Measurements from ENCODE around the gene MMP24OS.
"Not testable (repeated sequence)": the region's sequence is repeated elsewhere in the genome, so short reads cannot be mapped to it uniquely, and the experiment has no call there.

MMP24OS gene

DNA sequence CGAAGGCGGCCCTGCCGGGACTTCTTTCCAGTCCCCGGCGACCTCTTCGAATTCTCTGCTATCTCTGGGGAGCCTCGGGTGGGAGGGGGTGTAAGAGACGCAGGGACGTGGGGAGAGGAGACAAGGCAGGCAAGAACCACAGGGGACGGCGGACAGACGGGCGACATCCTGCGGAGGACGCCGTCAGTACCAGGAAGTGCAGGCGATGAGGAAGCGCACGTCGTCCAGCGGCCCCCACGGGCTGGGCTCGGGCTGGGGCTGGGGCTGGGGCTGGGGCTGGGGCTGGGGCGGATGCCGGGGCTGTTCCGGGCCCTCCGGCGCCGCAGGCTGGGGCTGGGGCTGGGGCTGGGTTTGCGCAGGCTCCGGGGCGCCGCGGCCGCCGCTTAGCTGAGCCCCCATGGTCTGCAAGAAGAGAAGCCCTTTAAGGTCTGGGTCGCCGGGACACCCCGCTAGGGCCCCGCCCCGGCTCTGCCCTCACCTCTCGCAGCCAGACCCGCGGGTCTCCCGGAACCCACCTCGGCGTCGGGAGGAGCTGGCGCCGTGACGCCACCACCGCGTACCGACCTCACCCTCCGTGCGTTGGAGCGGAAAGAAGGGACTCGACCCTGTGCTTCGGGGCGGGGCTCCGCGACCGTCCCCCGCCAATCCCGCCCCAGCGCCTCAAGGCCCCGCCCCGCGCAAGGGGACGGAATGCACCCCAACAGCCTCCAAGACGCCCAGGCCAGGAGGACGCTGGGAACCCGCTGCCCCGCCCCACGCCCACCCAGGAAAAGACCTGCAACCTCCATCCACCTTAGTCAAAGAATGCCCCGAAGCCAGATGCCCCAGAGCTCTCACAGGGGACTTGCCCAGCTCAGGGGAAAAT is at the start of gene MMP24OS:
MMP24OS (minus strand) TSS at position 592 of the 865 bp plus-strand sequence; CDS start at position 399, 193 bp downstream.
- in situ Hi-C loops (cut with MboI; ENCODE audit: low sequenced_read_pairs): no loop called here

DNA sequence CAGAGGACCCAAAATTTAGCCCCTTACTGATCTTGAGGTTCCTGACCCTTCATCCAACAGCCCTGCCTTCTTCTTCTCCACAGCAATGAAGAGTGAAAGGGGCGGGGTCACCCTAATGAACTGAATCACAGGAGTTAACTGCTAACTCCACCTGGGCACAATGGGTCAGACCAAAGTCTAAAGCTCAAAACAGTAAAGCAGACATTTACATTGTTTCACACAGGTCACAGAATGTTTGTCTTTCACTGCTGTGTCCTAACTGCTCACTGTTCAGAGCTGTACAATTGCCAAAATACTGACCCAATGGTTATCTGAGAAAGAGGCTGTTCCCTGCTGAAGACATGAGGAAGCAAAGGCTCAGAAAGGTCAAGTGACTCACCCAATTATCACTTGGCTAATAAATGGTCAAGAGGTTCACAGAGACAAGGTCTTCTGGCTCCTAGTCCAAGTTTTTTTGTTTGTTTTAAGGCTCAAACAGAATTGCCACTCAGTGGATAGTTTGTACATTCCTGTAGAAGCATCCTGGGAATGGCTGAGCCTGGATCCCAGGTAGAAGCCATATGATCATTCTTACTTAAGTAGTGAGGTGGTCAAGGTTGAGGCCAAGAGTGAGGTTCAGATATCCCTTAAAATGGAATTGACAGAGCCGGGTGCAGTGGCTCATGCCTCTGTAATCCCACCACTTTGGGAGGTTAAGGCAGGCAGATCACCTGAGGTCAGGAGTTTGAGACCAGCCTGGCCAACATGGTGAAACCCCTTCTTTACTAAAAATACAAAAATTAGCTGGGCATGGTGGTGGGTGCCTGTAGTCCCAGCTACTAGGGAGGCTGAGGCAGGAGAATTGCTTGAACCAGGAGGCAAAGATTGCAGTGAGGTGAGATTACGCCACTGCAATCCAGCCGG is 49.4 kb upstream of the MMP24OS start:
- in situ Hi-C loops (cut with MboI; ENCODE audit: low sequenced_read_pairs): no loop called here

DNA sequence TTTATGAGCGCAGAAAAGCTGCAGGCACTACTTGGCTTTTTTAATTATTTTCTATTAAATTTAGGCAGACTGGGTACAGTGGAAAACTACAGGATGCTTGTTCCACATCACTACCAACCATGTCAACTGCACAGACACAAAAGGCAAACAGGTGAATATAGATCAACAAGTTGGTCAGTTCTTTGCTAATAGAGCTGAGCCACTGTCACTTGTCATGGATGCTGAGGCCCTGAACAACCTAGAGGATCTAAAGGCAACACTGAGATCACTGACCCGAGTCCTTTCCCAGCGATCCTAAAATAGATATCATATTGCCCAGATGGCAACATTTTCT is 48.8 kb upstream of the MMP24OS start:
- in situ Hi-C loops (cut with MboI; ENCODE audit: low sequenced_read_pairs): no loop called here

DNA sequence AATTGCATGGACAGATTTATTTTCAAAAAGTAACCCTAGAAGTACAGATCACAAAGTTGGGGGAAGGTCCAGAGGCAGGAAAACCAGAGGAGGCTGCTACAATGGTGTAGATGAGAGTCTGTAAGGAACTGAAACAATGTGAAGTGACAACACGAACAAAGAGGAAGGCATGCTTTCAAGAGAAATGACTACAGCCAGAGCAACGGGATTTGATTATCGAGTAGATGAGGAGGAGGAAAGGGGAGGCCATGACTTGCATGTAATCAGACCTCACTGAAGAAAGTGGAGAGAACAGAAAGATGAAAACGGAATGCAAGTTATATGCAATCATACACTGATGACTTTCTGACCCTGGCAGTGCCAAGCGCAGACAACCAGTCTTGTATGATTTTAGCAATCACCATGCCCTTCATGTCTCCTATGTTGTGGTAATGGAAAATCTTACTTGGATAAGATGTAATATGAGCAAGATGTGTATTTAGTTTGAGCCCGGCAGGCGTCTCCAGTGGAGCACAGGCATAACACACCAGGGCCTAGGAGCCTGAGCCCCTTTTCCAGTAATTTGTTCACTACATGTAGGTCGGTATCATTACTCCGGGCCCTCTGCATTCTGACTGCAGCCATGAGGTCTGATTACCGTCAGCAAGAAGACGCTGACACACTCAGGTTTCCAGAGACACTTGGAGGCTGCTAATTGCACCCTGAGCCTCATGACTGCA is 48.3 kb upstream of the MMP24OS start:
- in situ Hi-C loops (cut with MboI; ENCODE audit: low sequenced_read_pairs): no loop called here

DNA sequence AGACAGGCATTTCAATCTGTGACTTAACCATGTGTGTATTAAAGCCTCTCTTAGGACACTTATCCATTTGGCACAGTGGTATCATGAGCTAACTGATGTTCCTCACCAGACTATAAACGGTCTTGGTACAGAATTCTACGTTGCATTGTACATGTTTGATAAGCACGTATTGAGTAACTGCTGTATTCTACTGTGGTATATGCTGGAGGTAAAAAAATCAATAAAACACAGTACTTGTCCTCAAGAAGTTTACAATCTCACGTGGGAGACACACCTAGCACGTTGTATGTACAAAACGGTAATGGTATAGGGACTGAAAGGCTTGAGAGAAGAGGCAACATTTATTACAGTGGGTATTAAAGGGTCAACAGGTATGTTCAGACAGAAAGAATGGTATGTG is 47.5 kb upstream of the MMP24OS start:
- in situ Hi-C loops (cut with MboI; ENCODE audit: low sequenced_read_pairs): no loop called here

DNA sequence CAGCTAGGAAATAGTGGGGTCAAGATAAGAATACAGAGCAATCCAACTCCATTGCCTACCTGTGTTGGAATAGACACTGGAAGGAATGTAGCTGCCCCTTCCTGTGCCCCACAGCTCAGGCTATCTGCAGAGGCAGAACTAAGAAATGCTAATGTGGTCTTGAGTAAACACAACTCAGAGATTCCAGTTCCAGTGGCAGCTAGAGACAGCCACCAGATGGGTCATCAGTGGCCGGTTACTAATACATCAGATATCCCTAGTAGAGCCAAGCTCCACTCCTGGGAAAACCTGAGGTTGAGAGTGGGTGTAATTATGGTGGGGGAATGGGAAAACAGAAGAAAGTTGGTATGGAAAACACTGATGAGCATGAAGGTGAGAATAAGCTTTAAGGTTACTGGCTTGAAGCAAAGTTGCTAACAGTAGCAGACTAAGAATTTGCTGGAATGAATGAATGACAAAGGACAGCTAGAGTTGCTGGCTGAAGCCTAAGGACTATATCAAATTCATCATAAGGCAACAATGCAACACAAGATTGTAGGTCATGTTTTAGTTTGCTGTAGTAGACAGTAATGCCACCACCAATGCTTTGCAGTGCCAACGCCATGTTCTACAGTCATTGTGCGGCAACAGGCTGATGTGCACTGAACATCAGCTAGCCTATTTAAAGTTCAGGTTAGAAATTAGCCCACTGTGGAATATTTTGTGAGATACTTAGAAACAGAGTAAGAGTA is 42.6 kb upstream of the MMP24OS start:
- in situ Hi-C loops (cut with MboI; ENCODE audit: low sequenced_read_pairs): no loop called here

DNA sequence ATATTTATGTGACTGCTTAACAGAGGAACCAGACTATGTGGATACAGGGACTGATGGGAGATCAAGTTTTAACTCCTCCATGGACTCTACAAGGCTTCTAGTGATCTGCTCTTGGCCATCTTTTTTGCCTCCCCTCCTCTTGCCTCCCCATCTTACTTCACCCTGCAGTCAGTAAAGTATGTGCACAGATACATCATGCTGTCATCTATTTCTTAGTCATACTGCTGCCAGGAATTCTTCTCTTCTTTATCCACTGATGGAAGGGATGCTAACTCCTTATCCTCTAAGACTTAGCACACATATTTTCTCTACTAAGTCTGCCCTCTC is 41.9 kb upstream of the MMP24OS start:
- in situ Hi-C loops (cut with MboI; ENCODE audit: low sequenced_read_pairs): no loop called here

DNA sequence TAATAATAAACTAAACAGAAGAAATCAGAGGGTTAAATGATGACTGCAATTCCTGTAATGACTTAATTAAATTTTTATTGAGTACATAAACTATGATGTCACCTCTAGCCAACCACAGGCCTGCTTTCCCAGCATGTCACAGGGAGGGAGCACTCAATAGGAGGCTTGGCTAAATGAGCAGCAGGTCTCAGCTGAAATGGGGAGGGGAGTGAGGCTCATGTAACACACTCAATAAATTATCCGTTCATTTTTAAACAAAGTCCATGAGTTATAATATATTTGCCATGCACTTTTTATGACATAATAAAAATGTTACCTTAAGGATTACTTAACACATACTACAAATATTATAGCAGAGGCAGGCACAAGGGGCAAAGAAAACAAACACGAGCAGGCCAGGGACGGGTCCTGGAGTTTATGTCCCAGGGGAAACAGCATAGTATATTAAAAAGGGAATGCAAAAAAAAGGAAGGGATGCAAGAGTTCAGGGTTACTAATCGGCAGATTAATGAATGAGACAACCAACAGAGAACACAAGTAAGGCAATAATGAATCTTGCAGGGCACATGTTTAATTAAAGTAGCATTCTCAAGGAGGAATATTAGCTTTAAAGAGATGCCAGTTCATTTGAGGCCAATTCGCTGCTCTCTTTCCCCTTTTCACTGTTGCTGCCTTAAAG is 41.4 kb upstream of the MMP24OS start:
- in situ Hi-C loops (cut with MboI; ENCODE audit: low sequenced_read_pairs): no loop called here

DNA sequence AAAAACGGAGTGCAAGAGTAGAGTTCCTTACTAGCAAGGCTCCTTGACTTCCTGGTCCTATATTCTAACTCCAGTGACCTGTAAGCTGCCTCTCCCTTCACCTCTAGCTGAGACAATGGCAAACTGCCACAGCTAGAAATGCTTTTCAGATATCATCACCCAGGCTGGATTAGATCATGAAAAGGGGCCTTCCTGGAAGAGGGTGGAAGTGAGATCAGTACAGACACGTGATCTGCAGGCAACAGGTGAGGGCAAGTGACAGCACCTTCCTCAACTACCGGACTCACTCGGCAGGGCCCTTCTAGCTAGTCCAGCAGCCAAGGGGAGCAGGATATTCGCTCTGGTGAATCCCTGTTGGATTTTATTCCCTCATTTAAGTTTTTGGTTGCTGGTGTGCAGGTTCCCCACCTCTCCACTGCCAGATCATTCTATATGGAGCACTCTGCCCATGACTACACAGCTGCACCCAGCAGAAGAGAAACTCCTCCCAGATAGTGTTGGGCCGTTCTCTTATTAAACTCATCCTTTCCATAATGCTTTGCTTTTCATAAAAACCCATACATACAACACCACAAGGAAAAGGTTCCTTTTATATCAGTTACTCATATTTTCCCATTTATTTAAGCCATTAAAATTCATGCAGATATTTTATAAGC is 40.7 kb upstream of the MMP24OS start:
- in situ Hi-C loops (cut with MboI; ENCODE audit: low sequenced_read_pairs): no loop called here

DNA sequence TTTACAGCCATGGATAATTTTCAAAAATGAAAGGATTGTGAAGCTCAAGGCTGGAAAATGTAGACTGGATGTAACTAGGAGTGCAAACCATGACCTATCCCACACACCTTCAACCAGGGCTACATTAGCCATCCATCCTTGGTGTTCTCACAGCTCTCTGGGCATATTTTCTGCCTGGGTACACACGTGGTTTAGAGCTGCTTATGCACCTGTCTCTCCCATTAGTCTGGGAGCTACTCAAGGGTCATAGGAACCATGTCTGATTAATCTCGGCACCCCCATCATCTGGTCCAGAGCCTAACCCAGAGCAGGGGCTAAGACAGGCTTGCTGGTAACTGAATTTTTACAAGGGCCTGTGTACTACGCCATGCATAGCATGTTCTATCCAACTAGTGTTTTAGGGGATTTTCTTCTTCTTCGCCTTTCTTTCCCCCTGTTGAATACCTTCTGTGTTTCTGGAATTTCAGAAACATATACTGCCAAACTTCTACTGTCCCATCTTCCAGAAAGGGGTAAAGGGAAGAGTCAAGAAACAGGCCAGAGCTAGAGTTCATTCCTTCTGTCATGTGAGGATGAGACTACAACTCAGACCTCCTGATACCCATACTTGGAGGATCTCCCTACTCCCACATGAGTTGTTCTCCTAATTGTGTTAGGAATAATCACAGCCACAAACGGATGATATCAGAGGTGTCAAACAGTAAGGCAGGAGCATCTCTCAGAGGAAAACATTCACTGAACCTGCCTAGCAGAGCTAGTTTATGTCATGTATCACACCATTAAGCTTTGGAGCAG is 39.7 kb upstream of the MMP24OS start:
- in situ Hi-C loops (cut with MboI; ENCODE audit: low sequenced_read_pairs): no loop called here

DNA sequence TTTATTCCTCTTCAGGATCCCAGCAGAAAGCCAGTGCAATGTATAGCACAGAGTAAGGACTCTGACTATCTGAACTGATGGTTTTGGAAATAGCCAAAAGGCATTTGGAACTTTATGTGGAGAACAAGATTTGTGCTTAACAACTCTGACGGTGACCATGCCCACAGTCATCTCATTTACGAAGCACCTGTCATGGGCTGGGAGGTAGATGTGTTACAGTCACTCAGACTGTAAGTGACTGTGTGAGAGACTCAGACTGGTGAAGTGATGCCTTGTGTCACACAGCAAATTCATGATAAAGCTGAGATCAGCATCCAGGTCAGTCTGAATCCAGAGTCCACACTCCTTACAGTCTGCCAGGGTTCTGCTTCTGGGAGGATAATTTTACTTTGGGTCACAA is 38.2 kb upstream of the MMP24OS start:
- in situ Hi-C loops (cut with MboI; ENCODE audit: low sequenced_read_pairs): no loop called here

DNA sequence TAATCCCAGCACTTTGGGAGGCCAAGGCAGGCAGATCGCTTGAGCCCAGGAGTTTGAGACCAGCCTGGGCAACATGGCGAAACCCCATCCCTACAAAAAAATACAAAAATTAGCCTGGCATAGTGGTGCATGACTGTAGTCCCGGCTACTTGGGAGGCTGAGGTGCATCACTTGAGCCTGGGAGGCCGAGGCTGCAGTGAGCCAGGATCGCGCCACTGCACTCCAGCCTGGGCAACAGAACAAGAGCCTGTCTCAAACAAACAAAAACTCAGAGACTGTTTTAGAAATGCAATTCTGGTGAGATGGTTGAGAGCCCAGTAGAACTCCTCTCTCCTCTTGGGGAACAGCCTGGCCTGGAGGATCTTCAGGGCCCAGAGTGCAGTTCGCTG is 37.7 kb upstream of the MMP24OS start:
- in situ Hi-C loops (cut with MboI; ENCODE audit: low sequenced_read_pairs): not testable (repeated sequence)

DNA sequence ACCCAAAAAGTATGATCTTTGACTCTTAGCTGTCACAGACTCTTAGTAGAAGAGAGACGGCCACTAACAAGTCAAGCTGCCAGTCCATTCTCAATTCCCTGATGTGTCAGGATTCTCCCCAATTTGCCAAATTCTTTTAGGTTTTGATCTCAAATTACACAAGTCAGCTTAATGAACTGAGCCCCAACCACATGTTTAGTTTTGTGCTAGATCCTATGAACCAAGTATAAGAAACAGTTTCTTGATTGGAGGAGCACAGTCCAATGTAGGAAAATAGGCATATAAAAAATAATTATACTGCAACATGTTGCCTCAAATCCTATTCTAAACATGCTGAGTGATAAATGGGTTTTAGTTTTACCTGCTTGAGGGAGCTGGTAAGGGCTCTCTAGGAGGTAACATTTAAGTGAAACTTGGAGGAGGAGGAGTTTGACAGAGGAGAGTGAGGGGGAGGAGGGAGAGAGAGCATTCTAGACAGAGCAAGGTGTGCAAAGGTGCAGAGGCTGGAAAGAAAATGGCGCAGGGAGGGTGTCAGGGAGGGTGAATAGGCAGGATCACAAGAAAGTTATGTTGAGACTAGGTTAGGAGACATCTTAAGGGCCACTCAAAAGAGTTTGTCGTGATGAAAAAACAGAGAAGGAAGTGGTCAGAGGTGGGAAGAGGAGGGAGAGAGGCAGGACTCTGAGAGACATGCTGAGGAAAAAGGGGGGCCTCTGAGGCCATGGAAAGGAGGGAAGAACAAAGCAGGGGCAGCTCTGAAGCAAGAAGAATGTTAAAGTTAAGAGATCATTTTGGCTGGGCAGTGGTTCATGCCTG is 37.1 kb upstream of the MMP24OS start:
- in situ Hi-C loops (cut with MboI; ENCODE audit: low sequenced_read_pairs): no loop called here

DNA sequence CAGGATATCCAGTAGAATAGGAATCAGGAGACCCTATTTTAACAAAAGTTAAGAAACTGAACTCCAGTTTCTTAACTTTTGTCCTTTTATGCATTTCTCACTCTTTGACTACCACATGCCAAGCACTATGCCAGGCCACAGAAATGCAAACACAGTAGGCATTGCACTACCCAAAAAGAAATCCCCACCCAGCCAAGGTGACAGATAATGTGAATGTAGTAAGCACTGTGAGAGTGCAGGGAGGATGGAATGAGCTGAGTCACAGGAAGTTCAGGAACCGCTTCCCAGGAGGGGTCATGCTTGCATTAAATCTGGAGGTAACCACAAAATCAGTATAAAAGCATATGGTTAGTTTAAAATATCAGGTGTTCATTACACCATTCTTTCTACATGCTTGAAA is 34.4 kb upstream of the MMP24OS start:
- in situ Hi-C loops (cut with MboI; ENCODE audit: low sequenced_read_pairs): no loop called here

DNA sequence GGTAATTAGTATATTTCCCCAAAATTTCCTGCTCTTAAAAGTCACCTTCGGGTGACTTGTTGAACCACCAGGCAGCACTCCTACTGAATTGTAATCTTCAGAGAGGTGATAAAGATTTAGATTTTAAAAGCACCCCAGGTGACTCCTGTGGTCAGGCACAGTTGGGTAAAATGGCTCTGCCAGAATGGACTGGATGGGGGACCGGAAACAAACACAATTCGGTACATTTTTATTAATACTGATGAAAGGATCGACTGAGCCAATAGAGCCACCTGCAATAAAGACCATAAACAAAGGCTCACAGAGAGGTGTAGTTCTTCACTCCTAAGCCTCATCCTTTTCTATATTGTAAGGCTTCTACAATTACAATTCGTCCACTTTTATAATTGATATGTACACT is 33.9 kb upstream of the MMP24OS start:
- in situ Hi-C loops (cut with MboI; ENCODE audit: low sequenced_read_pairs): no loop called here

DNA sequence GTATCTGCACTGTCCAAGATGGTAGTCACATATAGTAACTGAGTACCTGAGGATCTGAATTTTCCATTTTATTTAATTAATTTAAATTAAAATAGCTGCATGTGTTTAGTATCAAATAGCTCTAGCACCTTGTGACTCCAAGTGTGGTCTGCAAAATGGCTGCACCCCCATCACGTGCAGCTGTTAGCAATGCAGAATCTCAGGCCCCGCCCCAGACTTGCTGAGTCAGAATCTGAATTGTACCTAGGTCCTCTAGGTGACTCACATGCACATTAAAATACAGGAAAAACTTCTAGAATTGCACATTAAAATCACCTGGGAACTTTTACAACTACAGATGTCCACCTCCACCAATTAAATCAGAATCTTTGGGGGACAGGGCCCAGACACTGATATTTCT is 33.5 kb upstream of the MMP24OS start:
- in situ Hi-C loops (cut with MboI; ENCODE audit: low sequenced_read_pairs): no loop called here

DNA sequence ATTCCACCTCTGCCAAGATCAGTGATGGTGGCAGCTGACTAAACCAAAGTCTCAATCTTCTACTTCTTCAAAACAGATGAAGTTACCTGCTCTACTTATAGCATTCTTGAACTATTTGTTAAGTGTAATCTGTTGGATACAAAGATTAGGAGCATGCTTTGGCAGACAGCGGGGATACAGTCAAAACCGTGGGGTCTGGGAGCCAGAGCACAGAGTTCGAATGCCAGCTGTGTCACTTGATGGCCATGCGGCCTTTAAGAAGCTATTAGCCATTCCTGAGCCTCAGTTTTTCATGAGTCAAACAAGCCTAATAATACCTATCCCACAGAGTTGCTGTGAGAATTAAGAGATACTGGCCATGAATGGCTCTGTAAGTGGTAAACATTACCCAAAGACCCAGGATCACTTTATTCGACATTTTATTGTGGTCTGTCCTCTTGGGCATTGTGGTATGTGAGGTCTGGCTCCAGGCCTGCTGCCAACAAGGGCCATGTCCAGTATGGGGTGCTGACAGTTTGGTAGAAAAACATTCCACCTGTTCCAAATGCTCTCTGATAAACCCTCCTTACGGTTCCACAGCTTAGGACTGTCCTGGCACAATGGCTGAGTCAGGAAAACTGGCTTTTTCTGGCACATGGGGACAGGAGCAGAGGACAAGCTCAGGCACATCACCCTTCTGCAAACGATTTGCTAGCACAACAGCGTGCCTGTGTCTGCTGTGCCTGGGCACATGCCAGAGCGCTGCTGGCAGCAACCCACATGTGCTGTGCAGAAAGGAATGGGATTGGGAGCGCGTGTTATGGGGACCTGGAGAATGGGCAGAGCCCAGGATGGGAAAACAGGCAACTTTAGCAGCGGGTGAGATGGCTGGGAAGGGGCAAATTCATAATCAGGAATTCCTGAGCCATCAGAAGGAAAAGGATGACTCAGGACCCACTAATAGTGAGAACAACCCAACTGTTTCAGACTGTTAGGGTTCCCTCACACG is 30.0 kb upstream of the MMP24OS start:
- in situ Hi-C loops (cut with MboI; ENCODE audit: low sequenced_read_pairs): no loop called here
